NCI-H2227 (cell line): ENCODE measurements around the gene TNFRSF18.
"Not testable (repeated sequence)": the region's sequence is repeated elsewhere in the genome, so short reads cannot be mapped to it uniquely, and the experiment has no call there.

ENCODE experiments used
- DNase-seq: peaks from one replicate; lab custom pipeline; 2025; ENCODE audit not compliant: unreplicated experiment; lab: John Stamatoyannopoulos, UW

Gene TNFRSF18

DNA sequence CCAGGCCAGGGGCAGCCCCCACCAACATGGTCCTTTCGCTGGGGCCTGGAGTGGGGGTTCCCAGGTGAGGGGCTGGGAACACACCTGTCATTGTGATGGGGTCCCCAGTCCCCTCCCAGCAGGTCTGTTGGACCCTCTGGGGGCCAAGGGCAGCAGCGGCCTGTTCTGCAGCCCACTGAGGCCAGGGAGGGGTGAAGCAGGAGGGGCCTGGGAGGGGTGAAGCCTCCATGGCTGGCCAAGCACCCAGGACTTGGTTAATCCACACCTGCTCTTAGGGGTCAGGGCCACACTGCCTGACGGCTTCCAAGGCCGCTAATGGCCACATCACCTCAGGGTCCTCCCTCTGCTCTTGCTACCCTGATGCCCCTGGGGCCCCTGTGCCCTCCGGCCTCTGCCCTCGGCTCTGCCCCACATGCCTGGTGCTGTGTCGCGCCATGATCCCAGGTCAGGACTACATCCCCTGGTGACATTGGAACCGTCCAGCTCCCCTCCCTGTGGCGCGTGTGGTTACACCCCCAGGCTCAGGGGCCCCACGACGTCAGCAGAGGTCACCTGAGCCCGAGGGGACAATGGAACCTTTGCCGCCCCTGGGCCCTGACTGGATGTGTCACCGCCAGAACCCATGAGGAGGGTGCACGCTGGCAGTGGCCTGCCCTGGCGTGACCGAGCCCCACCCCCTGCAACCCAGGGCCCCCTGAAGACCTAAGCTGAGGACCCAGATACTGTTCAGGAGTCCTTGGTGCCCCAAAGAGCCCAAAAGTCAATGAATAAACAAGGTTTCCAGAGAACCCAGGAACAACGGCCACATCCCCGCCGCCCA lies 7.0 kb downstream of the TNFRSF18 start:
- DNase-seq = no peak

DNA sequence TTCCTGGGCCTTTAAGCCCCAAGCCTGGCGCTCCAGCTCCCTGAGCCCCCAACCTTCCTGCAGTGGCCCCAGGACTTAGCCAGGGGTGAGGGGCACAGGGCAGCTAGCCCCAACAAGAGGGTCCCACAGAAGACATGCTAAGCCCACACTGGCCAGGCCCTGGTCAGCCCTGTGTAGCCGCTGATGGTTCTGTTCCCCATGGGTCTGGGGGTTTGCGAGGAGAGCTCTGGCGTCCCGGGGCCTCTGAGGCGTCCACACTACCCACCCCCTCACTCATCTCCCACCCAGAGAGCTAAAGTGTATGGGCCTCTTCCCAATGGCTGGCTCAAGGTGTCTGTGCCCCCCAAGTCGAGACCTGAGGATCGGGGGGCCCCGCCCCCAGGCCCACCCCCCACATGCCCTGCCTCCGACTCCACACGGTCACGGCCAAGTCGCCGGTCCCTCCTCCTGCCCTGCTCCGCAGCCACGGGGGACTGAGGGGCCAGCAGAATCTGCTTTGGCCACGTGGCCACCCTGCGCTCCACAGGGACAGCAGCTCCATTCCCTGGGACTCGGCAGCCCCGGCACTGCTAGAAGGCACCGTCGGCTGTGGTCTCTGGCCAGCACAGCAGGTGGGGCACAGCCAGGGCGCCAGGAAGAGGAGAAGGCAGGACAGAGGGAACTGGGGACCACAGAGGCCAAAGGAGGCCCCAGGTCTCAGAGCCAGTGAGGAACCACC lies 7.8 kb downstream of the TNFRSF18 start:
- no peak for DNase-seq

DNA sequence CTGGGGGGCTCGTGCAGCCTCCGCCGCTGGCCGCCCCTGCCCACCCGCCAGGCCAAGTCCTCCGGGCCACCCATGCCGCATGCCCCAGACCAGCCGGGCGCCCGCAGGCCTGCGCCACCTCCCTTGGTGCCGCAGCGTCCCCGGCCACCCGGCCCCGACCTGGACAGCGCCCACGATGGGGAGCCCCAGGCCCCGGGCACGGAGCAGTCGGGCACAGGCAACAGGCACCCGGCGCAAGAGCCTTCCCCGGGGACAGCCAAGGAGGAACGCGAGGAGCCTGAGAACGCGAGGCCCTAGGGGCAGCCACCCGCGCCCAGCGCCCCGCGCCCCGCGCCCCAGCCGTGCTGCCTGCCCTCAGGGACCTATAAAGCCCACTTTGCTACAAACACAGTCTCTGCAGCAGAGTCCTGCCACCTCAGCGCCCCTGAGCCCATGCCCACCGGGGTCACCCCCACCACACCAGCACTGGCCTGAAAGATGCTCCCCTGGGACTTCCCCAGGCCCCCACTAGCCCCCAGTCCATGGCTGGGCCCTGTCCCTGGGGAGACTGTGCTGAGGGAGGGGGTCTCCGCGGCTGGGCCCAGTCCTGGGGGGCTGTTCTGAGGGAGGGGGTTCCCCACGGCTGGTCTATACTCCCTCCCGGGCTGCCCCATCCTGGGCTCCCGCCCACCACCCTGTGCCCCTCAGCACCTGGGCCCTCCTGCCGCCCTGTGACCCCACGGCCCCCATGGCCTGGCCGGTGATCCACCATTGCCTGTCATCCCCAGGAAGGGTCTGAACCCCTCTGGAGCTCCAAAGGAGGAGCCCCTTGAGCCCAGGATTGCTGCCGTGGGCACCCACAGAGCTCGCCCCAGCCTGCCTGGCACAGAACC lies 8.6 kb downstream of the TNFRSF18 start:
- DNase-seq = no peak

DNA sequence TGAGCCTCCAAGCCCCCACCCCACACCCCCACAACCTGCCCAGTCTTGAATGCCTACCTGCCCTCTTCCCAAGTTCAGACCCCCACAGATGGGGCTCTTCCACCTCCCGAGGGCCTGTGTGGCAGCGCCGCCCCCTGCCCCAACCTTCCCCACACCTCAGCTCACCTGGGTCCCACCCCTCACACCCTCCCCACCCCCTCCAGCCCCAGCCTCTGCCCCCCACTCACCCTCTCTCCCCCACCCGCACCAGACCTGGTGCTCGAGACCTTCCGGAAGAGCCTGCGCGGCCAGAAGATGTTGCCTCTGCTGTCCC lies 9.2 kb downstream of the TNFRSF18 start:
- no peak for DNase-seq

DNA sequence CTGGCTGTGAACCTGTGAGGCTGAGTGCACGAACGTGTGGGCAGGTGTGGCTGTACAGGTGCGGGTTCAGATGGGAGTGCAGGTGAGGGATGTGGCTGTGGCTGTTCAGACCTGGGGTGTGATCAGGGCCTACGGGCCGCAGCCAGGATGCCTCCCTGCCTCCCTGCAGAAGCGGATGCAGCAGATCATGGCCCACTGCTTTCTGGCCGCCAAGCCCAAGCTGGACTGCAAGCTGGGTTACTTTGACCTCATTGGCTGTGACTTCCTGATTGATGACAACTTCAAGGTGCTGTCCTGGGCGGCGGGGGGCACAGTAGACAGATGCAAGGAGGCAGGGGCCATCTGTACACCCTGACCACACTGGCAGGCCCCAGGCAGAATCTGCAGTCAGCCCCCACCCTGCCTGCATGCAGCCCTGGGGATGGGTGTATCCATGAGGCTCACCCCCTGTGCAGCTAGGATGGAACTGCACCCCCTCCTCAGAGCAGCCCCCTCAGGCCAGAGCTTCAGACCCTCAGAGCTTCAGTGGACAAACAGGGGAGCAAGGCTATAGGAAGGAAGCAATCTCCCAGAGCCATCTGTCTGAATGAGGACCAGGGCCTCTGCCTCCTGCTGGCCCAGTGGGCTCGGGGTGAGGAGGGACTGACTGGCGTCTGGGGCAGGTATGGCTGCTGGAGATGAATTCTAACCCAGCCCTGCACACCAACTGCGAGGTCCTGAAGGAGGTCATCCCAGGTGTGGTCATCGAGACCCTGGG lies 9.8 kb downstream of the TNFRSF18 start:
- DNase-seq = no peak

DNA sequence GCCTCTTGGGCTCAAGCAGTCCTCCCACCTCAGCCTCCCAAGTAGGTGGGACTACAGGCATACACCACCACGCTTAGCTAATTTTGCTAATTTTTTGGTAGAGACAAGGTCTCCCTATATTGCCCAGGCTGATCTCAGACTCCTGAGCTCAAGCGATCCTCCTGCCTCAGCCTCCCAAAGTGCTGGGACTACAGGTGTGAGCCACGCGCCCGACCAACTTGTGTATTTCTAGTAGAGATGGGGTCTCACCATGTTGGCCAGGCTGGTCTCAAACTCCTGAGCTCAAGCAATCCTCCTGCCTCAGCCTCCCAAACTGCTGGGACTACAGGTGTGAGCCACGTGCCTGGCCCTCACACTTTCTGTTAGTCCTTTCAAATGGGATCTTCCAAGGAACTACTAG lies 10.7 kb downstream of the TNFRSF18 start:
- DNase-seq = not testable (repeated sequence)

DNA sequence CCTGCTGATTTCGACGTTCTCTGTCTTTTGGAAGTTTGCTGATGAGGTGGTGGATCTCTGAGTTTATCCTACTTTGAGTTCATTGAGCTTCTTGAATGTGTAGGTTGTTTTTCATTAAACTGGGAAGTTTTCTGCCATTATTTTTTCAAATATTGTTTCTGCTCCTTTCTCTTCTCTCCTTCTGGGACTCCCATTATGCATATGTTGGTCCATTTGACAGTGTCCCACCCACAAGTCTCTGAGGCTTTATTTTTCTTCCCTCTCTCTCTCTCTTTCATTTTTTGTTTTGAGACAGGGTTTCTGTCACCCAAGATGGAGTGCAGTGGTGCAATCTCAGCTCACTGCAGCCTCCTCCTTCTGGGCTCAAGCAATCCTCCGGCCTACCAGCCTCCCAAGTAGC lies 11.7 kb downstream of the TNFRSF18 start:
- DNase-seq = no peak

DNA sequence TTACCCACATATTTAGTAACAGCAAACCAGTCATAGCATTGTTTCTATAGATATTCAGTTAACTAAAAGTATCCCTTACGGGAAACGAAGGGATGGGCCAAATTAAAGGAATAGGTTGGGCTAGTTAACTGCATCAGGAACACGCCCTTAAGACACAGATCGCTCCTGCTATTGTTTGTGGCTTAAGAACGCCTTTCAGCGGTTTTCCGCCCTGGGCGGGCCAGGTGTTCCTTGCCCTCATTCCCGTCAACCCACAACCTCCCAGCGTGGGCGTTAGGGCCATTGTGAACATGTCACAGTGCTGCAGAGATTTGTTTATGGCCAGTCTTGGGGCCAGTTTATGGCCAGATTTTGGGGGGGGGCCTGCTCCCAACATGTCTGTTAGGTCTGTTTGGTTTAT lies 14.7 kb downstream of the TNFRSF18 start:
- no peak for DNase-seq

DNA sequence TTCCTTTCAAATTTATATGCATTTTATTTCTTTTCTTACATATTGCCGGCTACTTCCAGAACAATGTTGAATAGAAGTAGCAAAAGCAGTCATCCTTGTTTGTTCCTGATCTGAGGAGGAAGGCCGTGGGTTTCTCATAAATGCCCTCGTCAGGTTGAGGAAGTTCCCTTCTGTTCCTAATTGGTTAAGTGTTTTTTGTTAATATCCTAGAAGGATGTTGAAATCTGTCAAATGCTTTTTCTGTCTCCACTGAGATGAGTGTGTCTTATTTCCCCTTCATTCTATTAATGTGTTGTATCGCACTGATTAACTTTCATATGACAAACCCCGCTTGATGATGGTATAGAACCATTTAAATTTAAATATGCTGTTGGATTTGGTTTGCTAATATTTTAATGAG lies 17.3 kb downstream of the TNFRSF18 start:
- no peak for DNase-seq

DNA sequence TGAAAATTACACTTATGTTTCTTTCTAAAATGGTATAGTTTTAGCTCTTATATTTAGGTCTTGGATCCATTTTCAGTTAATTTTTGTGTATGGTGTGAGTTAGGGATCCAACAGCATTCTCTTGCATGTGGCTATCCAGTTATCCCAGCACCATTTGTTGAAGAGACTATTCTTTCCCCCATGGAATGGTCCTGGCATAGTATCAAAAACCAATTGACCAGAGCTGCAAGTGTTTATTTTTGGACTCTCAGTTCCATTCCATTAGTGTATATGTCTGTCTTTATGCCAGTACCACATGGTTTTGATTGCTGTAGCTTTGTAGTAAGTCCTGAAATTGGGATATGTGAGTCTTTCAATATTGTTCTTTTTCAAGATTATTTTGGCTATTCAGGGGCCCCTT lies 18.5 kb downstream of the TNFRSF18 start:
- no peak for DNase-seq

DNA sequence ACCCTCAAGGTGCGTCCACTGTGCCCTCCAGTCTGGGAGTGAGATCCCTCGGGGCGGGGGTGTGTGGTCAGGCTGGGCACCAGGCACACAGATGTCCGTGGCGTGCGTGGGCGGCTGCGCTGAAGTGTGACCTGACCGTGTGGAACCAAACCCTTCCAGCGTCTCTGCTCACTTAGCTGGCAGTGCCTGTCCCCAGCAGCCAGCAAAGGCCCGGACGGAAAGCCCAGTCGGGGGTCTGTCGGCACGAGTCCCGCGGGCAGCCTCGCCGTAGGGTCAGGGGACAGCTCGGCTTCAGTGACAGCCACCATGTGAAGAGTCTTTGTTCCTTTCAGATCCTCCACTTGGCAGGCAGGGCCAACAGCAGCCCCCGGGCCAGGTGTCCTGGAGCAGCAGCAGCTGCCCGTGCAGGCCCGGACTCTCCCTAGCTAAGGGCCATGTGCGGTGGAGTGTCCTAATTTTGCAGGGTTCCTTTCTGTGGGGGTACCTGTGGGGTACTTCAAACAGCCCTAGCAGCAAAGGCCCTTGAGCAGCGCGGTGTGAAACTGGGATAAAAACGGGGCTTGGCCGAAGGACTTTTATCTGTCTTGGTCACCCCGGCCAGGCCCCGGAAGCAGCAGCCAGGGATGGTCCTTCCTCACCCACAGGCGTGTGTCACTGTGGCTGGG lies 21.2 kb downstream of the TNFRSF18 start:
- DNase-seq = no peak

DNA sequence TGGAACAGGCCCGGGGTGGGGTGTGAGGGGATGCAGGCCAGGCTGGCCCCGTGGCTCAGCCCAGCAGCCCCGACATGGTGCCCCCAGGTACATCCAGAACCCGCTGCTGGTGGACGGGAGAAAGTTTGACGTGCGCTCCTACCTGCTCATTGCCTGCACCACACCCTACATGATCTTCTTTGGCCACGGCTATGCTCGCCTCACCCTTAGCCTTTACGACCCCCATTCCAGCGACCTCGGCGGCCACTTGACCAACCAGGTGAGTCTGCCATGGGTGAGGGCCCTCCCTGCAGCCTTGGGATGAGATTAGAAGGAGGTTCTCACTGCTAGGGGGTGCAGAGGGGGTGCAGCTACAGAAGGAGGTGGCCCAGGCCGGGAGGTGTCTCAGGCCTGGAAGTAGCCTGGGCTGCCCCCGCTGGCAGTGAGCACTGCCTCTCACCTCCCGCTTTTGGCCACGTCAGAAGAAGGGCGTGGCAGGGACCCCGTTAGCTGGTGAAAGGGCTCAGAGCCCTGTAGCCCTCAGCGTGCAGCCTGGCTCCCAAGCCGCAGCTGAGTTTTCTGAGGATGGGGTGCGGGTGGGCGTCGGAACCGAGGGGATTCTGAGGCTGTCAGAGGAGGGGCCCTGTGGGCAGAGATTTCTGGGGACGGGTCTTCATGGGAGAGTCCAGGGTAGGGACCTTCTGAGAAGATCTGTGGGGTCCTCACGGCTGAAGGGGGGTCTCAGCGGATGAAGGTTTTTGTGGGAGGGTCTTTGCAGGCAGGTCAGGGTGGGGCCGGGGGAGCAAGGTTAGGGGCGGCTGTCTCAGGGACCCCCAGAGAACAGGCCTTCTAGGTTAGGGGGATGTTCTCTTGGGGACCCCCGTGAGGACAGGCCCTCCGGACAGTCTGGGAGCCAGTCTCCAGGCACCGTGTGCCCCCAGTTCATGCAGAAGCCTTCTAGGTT lies 22.3 kb downstream of the TNFRSF18 start:
- no peak for DNase-seq

DNA sequence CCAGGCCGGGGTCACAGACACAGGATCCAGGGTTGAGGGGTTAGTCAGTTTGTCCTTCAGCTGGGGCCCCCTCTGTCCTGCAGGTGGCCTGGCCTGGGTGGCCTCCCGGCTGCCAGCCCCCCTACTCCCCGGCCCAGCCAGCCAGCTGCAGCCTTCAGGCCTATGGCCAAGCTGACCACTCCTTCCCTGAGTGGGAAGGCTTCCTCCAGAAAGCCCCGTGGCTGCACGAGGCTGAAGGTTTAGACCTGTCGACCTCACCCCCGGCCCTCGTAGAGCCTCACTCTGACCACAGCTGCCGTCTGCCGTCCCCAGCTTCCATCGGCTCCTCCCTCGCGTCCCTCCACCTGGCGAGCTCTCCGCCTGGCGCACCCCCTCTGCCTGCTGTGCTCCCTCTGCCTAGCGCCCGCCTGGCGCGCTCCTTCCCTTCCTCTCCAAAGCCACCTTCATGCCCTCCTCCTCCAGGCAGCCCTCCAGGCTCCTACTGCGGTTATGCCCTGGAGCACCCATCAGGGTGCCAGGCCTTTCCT lies 23.1 kb downstream of the TNFRSF18 start:
- no peak for DNase-seq

DNA sequence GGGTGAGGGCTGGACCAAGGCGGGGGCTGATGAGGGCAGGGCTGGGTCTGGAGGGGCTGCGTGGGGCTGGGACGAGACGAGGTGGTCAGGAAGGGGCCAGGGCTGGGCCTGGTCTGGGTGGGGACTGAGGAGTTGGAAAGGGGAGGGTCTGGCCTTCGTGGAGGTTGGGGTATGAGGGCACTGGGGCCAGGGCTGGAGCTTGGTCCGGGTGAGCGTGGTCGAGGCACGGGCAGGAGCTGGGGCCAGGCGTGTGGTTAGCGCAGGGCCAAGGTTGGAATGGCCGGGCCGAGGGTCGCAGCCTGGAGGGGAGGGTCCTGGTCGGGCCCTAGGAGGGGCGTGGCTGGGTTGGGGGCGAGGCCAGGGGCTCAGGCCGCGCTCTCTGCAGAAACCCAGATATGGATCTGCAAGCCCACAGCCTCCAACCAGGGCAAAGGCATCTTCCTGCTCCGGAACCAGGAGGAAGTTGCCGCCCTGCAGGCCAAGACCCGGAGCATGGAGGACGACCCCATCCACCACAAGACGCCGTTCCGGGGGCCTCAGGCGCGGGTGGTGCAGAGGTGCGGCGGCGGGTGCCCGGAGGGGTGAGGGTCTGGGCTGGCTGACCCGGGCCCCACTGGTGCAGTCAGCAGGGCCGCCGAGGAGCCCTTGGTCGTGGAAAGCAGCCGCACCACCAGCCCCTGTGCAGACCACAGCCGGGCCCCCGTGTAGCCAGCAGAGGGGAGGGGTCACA lies 23.7 kb downstream of the TNFRSF18 start:
- DNase-seq = no peak

DNA sequence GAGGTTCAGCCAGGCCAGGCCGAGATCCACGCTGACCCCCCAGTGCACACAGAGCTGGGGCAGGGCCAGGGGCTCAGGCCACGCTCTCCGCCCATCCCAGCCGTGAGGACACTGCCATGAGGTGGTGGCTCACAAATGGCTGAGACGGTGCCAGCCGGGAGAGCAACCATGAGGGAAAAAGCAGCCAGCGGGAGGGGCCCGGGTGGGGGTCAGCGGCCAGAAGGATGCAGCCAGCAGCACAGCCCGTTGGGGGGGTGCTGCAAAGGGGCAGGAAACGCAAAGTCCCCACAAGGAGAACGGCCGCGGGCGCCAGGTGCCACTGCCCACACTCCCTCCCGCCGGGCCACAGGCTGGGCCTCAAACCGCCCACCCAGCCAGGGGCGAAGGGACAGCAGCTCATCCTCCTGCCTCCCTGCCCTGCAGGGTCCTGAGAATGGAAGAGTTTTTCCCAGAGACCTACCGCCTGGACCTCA lies 24.4 kb downstream of the TNFRSF18 start:
- DNase-seq = no peak

DNA sequence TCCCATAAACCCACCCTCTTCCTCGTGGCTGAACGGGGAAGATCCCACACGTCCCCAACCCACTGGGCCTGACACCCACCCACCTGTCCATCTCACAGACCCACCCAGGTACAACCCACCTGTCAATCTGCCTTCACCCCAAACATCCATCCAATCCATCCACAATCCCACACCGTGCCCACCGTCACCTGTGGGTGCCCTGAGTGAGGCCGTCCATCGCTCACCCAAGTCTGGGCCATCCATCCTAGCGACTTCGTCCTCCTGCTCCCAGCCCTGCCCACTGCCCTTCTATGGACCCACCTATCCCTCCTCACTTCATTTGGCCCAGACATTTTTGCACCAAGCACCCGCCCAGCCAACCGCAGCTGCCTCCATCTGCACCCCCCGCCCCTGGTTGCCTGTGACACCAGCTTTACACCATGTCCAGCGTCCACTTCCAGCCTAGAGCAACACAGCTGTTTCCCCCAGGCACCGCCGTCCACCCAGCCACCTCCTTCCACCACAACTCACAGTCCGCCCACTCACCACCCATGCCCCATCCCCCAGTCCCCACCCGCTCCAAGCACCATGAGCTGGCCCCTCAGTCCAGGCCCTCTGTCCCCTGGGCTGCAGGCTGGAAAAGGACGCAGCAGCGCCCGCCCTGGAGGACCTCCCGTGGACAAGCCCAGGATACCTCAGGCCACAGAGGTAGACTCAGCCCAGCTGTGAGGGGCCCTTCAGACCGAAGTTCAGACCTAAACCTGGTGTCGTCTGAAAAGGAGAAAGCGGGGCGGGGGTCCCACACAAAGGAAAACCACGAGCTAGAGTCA lies 25.1 kb downstream of the TNFRSF18 start:
- DNase-seq = no peak
